Loucy (cell line): ENCODE data around the gene WDR64.

Experiments used
- H2AFZ ChIP-seq: fragments of 200-600 bp; sonication (generic); 2 replicates; pipeline ENCODE4 v1.6.0; 2016; ENCODE audit warnings: antibody characterized with exemption, mild to moderate bottlenecking, low read length, moderate library complexity
- H3F3A ChIP-seq: fragments of 200-600 bp; 2 replicates; pipeline ENCODE4 v1.6.0; 2016; ENCODE audit warnings: antibody characterized with exemption, low read depth, mild to moderate bottlenecking
- H3K27me3 ChIP-seq: fragments of 200-600 bp; sonication (generic); 2 replicates; pipeline ENCODE4 v1.6.1; 2014; ENCODE audit warnings: low read length, mild to moderate bottlenecking; ENCODE audit not compliant: insufficient read depth, poor library complexity, severe bottlenecking
- H3K36me3 ChIP-seq: fragments of 200-600 bp; sonication (generic); 2 replicates; pipeline ENCODE4 v1.6.1; 2016; ENCODE audit warnings: low read length; ENCODE audit not compliant: insufficient read depth
- H3K4me1 ChIP-seq: fragments of 200-600 bp; sonication (generic); 2 replicates; pipeline ENCODE4 v1.5.1; 2014; ENCODE audit warnings: low read length, mild to moderate bottlenecking; ENCODE audit not compliant: insufficient read depth, poor library complexity, severe bottlenecking
- H3K4me2 ChIP-seq: fragments of 200-600 bp; sonication (generic); 2 replicates; pipeline ENCODE4 v1.6.0; 2014; ENCODE audit warnings: antibody characterized with exemption, low read length, low read depth, mild to moderate bottlenecking; ENCODE audit not compliant: poor library complexity, severe bottlenecking
- H3K4me3 ChIP-seq: fragments of 200-600 bp; sonication (generic); 2 replicates; pipeline ENCODE4 v1.5.1; 2014; ENCODE audit warnings: low read length, mild to moderate bottlenecking, mixed read lengths; ENCODE audit not compliant: poor library complexity, severe bottlenecking
- H3K79me2 ChIP-seq: fragments of 200-600 bp; sonication (generic); 2 replicates; pipeline ENCODE4 v1.6.1; 2014; ENCODE audit warnings: low read length; ENCODE audit not compliant: insufficient read depth
- H3K9ac ChIP-seq: fragments of 200-600 bp; sonication (generic); 2 replicates; pipeline ENCODE4 v1.6.0; 2014; ENCODE audit warnings: mild to moderate bottlenecking, low read depth, low read length, moderate library complexity; ENCODE audit not compliant: poor library complexity, severe bottlenecking
- H3K9me2 ChIP-seq: fragments of 200-600 bp; sonication (generic); replicated peaks from 2 replicates; pipeline ENCODE4 v1.6.1; 2016; ENCODE audit warnings: low read depth, low read length, mixed read lengths
- H3K9me3 ChIP-seq: fragments of 200-600 bp; sonication (generic); 2 replicates; pipeline ENCODE4 v1.6.1; 2014; ENCODE audit warnings: mild to moderate bottlenecking, antibody characterized with exemption, low read length, low read depth; ENCODE audit not compliant: insufficient read depth
- H4K20me1 ChIP-seq: fragments of 200-600 bp; sonication (generic); 2 replicates; pipeline ENCODE4 v1.6.0; 2014; ENCODE audit warnings: antibody characterized with exemption, low read length, mild to moderate bottlenecking; ENCODE audit not compliant: insufficient read depth, poor library complexity, severe bottlenecking
- EZH2phosphoT487 ChIP-seq: fragments of 200-600 bp; IDR thresholded peaks from 2 replicates; pipeline ENCODE4 v1.6.1; 2018; ENCODE audit warnings: antibody characterized with exemption, mild to moderate bottlenecking, moderate library complexity, borderline replicate concordance
- TF ChIP-seq, protein P1 (sequence below): fragments of 200-600 bp; sonication (generic); conservative IDR thresholded peaks from 2 replicates; pipeline ENCODE4 v1.5.1; 2014; ENCODE audit warnings: mild to moderate bottlenecking, antibody characterized with exemption, low read length

WDR64 gene

DNA sequence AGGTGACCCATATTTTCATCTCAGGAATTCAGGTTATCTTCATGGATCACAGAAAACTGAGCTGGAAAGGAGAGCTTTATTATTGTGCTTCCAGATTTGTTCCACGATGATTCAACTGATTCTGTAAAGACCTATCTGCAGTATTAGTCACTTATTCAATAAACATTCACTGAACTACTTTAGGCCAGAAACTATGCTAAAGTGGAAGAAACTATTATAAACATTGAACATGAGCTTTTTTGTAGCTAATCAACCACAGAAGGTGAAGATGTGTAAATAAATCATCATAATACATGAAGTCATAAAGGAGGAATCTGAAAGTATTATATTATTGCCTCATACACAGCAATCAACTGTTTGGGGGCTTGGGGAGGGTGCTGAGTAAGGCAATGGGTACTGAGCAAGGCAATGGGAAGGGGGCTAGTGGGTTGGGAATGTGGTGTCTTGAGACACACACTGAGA lies 165.3 kb downstream of the WDR64 start:
- Histone ChIP-seq H4K20me1 (no peaks in the 10 kb centered on the region), H3K9ac (no peak overlapping the region), H3K9me2 (no peaks in the 10 kb centered on the region), H3K4me3 (no peak overlapping the region), H3K79me2 (no peaks in the 10 kb centered on the region), H3K9me3 (no peaks in the 10 kb centered on the region), H3K27me3 (no peaks in the 10 kb centered on the region), H3K4me2 (no peak overlapping the region), H3K36me3 (no peaks in the 10 kb centered on the region), H3K4me1 (no peaks in the 10 kb centered on the region), H3F3A (no peaks in the 10 kb centered on the region), H2AFZ (no peak overlapping the region)
- no peak for TF ChIP-seq EZH2phosphoT487
- TF ChIP-seq, protein P1, sequence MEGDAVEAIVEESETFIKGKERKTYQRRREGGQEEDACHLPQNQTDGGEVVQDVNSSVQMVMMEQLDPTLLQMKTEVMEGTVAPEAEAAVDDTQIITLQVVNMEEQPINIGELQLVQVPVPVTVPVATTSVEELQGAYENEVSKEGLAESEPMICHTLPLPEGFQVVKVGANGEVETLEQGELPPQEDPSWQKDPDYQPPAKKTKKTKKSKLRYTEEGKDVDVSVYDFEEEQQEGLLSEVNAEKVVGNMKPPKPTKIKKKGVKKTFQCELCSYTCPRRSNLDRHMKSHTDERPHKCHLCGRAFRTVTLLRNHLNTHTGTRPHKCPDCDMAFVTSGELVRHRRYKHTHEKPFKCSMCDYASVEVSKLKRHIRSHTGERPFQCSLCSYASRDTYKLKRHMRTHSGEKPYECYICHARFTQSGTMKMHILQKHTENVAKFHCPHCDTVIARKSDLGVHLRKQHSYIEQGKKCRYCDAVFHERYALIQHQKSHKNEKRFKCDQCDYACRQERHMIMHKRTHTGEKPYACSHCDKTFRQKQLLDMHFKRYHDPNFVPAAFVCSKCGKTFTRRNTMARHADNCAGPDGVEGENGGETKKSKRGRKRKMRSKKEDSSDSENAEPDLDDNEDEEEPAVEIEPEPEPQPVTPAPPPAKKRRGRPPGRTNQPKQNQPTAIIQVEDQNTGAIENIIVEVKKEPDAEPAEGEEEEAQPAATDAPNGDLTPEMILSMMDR: no peak

DNA sequence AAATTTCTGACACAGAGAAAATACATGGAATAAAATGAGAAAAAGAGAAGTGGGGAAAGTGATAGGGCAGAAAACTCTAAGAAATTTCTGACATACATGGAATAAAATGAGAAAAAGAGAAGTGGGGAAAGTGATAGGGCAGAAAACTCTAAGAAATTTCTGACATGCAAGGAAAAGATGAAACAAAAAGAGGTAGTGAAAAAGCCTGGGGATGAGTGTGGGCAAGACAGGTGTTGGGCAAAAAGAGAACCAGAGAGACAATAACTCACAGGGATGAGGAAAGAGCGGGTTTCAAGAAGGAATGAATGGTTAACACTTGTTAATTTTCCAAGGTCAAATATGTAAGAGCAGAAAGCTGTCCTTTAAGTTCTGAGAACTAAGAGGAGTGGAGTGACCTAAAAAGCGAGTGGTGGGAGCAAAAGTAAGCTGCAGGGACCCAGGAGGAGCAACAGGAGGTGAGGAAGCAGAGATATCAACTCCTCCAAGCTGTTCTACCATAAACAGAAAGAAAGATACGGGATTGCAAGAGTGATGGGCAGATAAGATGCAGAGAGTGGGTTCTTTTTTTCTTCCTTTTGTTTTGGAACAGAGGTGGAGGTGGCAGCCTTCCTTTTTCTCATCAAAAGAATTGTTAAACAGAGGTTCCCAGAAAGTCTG lies 166.0 kb downstream of the WDR64 start:
- no peak for TF ChIP-seq EZH2phosphoT487
- TF ChIP-seq, protein P1: no peak
- H3K36me3 ChIP-seq: no peaks in the 10 kb centered on the region
- no peaks in the 10 kb centered on the region for H4K20me1 ChIP-seq
- H3K79me2 ChIP-seq: no peaks in the 10 kb centered on the region
- H3K9me3 ChIP-seq: no peaks in the 10 kb centered on the region
- H3K27me3 ChIP-seq: no peaks in the 10 kb centered on the region
- H2AFZ ChIP-seq: no peak overlapping the region
- H3K9me2 ChIP-seq: no peaks in the 10 kb centered on the region
- H3K4me3 ChIP-seq: no peak overlapping the region
- no peak overlapping the region for H3K4me2 ChIP-seq
- no peaks in the 10 kb centered on the region for H3F3A ChIP-seq
- no peak overlapping the region for H3K9ac ChIP-seq
- H3K4me1 ChIP-seq: no peaks in the 10 kb centered on the region

DNA sequence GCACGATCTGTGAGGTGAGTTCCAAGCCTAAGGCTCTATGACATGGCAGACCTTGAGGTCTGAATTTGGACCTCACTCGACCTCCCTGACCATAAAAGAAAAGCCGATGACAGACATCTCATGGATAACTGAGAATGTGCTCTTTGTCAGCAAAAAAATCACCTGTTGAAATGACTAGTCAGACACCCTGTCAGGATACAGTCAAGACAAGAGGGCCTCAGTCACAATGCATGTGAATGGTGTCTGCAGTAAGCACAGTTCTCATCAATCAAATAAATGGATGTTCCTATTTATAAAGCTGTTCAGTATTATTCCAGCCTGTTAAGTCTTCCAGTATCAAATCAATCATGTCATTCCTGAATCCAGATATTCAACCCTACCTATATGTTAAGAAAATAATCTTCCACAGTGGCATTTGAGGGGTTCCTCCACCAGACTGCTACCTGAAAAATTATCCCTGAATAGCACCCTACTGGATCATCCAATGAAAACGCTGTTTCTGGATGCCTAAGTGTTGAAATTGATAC lies 167.3 kb downstream of the WDR64 start:
- Histone ChIP-seq H3K27me3 (no peaks in the 10 kb centered on the region), H3K4me2 (no peak overlapping the region), H3F3A (no peaks in the 10 kb centered on the region), H3K79me2 (no peaks in the 10 kb centered on the region), H3K9me2 (no peaks in the 10 kb centered on the region), H3K4me3 (no peak overlapping the region), H3K9me3 (no peaks in the 10 kb centered on the region), H4K20me1 (no peaks in the 10 kb centered on the region), H2AFZ (no peak overlapping the region), H3K4me1 (no peaks in the 10 kb centered on the region), H3K36me3 (no peaks in the 10 kb centered on the region), H3K9ac (no peak overlapping the region)
- TF ChIP-seq, protein P1: no peak
- no peak for TF ChIP-seq EZH2phosphoT487
